ENCODE data around the gene CARD10. TPM values are rescaled to one million over a fixed set of nuclear protein-coding genes. Genes with fewer than 3 reads are reported as not detected.

The CARD10 gene
- total and polyA plus RNA-seq, 2 of the 13 experiments (the other 11 are each of a cell fraction or from before 2014, with no cell fraction given): 35.2 to 55.8 TPM

DNA sequence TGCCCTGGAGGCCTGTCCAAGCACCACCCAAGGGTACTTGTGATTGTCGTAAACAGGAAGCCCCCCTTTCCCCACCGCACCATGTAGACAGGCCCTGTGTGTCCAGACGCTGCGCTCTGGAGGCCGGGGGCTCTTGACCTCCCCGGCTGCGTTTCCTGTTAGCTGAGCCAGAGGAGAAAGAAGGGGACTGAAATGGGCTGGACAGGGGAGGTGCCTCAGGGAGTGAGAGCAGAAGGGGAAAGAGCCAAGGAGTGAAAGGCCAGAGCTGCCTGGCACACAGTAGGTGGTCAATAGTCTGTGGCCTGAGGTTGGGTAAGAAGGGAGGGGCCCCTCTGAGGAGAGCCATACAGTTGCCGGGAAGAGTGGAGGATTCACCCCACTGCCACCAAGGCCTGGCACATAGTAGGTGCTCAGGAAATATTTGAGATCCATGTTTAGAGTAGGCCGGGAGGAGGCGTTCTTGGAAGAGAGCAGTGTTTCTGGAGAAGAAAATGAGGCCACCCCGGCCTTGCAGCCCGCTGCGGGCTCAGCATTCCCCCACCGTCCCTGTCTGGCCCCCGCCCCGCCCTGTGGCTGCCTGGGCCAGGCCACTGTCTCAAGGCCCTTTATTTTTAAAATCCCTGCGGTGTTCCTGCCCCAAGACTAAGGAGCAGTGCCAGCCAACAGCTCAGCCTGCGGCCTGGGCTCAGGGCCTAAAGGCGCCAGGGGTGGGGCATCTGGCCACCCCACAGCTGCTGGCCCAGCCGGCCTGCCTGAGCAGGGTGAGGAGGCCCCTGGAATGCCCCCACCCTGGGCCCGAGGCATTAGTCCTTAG is 27.4 kb upstream of the CARD10 start (continued):
- TF ChIP-seq, protein P1, sequence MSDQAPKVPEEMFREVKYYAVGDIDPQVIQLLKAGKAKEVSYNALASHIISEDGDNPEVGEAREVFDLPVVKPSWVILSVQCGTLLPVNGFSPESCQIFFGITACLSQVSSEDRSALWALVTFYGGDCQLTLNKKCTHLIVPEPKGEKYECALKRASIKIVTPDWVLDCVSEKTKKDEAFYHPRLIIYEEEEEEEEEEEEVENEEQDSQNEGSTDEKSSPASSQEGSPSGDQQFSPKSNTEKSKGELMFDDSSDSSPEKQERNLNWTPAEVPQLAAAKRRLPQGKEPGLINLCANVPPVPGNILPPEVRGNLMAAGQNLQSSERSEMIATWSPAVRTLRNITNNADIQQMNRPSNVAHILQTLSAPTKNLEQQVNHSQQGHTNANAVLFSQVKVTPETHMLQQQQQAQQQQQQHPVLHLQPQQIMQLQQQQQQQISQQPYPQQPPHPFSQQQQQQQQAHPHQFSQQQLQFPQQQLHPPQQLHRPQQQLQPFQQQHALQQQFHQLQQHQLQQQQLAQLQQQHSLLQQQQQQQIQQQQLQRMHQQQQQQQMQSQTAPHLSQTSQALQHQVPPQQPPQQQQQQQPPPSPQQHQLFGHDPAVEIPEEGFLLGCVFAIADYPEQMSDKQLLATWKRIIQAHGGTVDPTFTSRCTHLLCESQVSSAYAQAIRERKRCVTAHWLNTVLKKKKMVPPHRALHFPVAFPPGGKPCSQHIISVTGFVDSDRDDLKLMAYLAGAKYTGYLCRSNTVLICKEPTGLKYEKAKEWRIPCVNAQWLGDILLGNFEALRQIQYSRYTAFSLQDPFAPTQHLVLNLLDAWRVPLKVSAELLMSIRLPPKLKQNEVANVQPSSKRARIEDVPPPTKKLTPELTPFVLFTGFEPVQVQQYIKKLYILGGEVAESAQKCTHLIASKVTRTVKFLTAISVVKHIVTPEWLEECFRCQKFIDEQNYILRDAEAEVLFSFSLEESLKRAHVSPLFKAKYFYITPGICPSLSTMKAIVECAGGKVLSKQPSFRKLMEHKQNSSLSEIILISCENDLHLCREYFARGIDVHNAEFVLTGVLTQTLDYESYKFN (CRISPR knock-in tag; conservative IDR thresholded peaks at IDR 0.05): no peak
- TF ChIP-seq RBFOX2 (IDR thresholded peaks at IDR 0.05; ENCODE audit: low read depth, low read length) (no peak), ZKSCAN1 (IDR thresholded peaks at IDR 0.05; ENCODE audit: low read length) (peak; percentile 100), ZHX2 (IDR thresholded peaks at IDR 0.05; ENCODE audit: low read depth) (peak; percentile 58; the same call in 1 of the 2 replicates), ZHX2 (CRISPR knock-in tag; IDR thresholded peaks at IDR 0.05; ENCODE audit: borderline replicate concordance) (no peak), CEBPB (IDR thresholded peaks at IDR 0.05; ENCODE audit: borderline replicate concordance, low read depth, low read length) (no peak), ZFP41 (CRISPR knock-in tag; IDR thresholded peaks at IDR 0.05; ENCODE audit: borderline replicate concordance) (no peak), ZNF430 (CRISPR knock-in tag; IDR thresholded peaks at IDR 0.05) (0 out of 2 replicates have a peak, but pooled peaks have one; percentile 7), ZNF484 (CRISPR knock-in tag; IDR thresholded peaks at IDR 0.05; ENCODE audit: borderline replicate concordance, low read depth) (no peak), ZFY (CRISPR knock-in tag; IDR thresholded peaks at IDR 0.05) (peak; percentile 56; the same call in 1 of the 2 replicates), KAT7 (CRISPR knock-in tag; IDR thresholded peaks at IDR 0.05; ENCODE audit: borderline replicate concordance) (no peak), ZFP36L2 (CRISPR knock-in tag; IDR thresholded peaks at IDR 0.05) (no peak), ASH2L (IDR thresholded peaks at IDR 0.05; ENCODE audit: insufficient read length, low read depth, low read length) (no peak), GATAD2A (CRISPR knock-in tag; IDR thresholded peaks at IDR 0.05) (0 out of 2 replicates have a peak, but pooled peaks have one; percentile 27)
- TF ChIP-seq, protein P2, sequence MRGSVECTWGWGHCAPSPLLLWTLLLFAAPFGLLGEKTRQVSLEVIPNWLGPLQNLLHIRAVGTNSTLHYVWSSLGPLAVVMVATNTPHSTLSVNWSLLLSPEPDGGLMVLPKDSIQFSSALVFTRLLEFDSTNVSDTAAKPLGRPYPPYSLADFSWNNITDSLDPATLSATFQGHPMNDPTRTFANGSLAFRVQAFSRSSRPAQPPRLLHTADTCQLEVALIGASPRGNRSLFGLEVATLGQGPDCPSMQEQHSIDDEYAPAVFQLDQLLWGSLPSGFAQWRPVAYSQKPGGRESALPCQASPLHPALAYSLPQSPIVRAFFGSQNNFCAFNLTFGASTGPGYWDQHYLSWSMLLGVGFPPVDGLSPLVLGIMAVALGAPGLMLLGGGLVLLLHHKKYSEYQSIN (CRISPR knock-in tag; IDR thresholded peaks at IDR 0.05; ENCODE audit: borderline replicate concordance): no peak
- TF ChIP-seq, protein P3, sequence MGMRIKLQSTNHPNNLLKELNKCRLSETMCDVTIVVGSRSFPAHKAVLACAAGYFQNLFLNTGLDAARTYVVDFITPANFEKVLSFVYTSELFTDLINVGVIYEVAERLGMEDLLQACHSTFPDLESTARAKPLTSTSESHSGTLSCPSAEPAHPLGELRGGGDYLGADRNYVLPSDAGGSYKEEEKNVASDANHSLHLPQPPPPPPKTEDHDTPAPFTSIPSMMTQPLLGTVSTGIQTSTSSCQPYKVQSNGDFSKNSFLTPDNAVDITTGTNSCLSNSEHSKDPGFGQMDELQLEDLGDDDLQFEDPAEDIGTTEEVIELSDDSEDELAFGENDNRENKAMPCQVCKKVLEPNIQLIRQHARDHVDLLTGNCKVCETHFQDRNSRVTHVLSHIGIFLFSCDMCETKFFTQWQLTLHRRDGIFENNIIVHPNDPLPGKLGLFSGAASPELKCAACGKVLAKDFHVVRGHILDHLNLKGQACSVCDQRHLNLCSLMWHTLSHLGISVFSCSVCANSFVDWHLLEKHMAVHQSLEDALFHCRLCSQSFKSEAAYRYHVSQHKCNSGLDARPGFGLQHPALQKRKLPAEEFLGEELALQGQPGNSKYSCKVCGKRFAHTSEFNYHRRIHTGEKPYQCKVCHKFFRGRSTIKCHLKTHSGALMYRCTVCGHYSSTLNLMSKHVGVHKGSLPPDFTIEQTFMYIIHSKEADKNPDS (CRISPR knock-in tag; IDR thresholded peaks at IDR 0.05): no peak

Data from HepG2 (cell line).